GM19035 (cell line): Measurements from ENCODE around the gene ADAR.

Experiments
- ATAC-seq: cut with Tn5 transposase; IDR thresholded peaks from one replicate; pipeline ENCODE4 v1.9.1; 2021; ENCODE audit not compliant: unreplicated experiment

Gene ADAR

GRCh38 chr1:154619181-154619948 is 11.4 kb upstream of the ADAR start:
- no peak for ATAC-seq

- ATAC-seq: no peak
Measured at GRCh38 chr1:154616659-154617345, 8.8 kb upstream of the ADAR start.

- no peak for ATAC-seq
Measured at GRCh38 chr1:154615411-154615810, 7.4 kb upstream of the ADAR start.

GRCh38 chr1:154614901-154615300 is 6.9 kb upstream of the ADAR start:
- no peak for ATAC-seq

GRCh38 chr1:154614247-154614646 is 6.3 kb upstream of the ADAR start:
- no peak for ATAC-seq

- ATAC-seq: no peak
Measured at GRCh38 chr1:154611150-154611862, 3.3 kb upstream of the ADAR start.

GRCh38 chr1:154609398-154610380 is 1.7 kb upstream of the ADAR start:
- no peak for ATAC-seq

GRCh38 chr1:154608397-154609270 is 648 bp upstream of the ADAR start:
- ATAC-seq: no peak

GRCh38 chr1:154607106-154607608 is 829 bp downstream of the ADAR start:
- no peak for ATAC-seq

- no peak for ATAC-seq
Measured at GRCh38 chr1:154605534-154605933, 2.5 kb downstream of the ADAR start.

- ATAC-seq: no peak
Measured at GRCh38 chr1:154603317-154603716, 4.7 kb downstream of the ADAR start.

GRCh38 chr1:154599658-154600057 is 8.3 kb downstream of the ADAR start:
- ATAC-seq: no peak

GRCh38 chr1:154598871-154599635 is 8.9 kb downstream of the ADAR start:
- ATAC-seq: no peak

- no peak for ATAC-seq
Measured at GRCh38 chr1:154595621-154596020, 12.4 kb downstream of the ADAR start.

- ATAC-seq: no peak
Measured at GRCh38 chr1:154594811-154595210, 13.2 kb downstream of the ADAR start.

GRCh38 chr1:154593390-154593789 is 14.6 kb downstream of the ADAR start:
- no peak for ATAC-seq

GRCh38 chr1:154591206-154591605 is 16.8 kb downstream of the ADAR start:
- no peak for ATAC-seq

GRCh38 chr1:154590756-154591155 is 17.2 kb downstream of the ADAR start:
- no peak for ATAC-seq

- ATAC-seq: no peak
Measured at GRCh38 chr1:154589780-154590179, 18.2 kb downstream of the ADAR start.
